NCI-H510A treated with DMSO at 0.1 percent for 48 hours (cell line): ENCODE results near the gene LRGUK.
"Not testable (repeated sequence)": the region's sequence is repeated elsewhere in the genome, so short reads cannot be mapped to it uniquely, and the experiment has no call there.

Source experiments
- DNase-seq: peaks from one replicate; lab custom pipeline; 2025; lab: John Stamatoyannopoulos, UW

LRGUK gene

DNA sequence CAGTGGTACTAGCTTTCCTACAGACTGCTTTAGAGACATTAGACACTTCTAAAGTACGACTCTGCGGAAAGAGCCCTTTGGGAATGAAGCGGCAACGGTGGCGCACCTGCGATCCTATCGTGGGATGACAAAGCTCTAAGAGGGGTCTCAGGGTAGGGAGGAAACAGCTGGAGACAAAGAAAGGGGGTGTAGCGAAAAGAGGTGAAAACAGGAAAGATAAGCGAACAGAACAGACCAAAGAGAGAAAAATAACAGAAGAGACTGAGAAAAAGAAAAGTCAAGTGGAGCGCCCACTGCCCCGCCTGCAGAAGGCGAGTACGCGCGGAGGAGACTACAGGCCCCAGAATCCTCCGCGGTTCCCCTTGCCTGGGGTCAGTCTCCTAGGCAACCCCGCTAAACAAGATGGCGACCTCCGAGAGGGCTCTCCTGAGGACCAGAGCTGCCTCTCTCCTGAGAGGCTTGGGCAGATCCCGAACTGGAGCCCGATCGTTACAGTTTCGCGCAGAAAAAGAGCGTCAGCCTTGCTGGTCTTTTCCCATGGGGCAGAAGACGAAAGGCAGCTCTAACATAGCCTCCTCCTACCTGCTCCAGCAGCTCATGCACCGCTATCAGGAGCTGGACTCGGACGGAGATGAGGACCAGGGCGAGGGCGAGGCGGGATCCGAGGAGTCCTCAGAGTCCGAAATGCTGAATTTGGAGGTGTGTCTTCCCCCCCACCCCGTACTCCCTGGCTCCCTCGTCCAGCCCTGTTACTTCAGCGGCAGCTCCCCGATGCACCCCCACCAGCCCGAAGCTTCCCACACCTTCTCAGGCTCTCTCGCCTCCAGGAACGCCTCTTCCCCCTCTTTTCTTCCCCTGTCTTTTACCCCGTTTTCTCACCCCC, at the start of gene LRGUK:
TSS of gene LRGUK (plus strand) at position 375 of the 883 bp plus-strand sequence. CDS start at position 403, 28 bp downstream.
- peak; percentile 66 for DNase-seq

DNA sequence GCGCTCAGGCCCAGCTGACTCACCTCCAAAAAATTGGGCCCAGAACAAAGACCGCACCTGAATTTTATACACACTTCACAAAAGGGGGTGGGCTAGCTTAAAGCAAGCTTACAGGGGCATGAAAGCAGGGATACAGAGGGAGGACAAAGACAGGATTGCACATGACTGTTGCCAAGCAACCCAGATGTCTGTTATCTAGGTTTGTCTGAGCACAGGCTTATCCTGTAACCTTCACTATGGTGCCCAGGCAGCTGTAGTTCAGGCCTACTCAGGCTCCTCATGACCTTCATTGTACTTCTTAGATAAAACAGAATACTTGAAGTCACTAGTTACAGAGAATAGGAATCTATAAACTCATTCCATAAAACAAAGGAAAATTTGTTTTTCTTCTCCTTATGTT, 49.6 kb upstream of the LRGUK start:
- DNase-seq: not testable (repeated sequence)

GRCh38 chr7:134078991-134079390, 48.1 kb upstream of the LRGUK start:
- DNase-seq: no peak

DNA sequence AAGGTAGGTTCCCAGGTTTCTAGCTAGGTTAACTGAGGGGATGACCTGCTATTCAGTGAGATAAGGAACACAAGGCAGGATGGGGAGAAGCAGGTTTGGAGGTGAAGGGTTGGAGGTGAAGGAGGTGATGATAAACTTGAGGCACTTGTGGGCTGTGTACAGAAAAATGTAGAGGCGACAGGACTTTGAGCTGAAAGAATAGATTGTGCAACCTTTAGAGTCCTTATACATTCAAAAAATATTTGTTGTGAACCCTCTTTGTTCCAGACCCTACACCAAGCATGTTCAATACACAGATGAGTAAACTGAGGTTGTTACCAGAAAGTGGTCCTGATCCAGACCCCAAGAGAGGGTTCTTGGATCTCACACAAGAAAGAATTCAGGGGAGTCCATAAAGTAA, 45.4 kb upstream of the LRGUK start:
- DNase-seq: no peak

DNA sequence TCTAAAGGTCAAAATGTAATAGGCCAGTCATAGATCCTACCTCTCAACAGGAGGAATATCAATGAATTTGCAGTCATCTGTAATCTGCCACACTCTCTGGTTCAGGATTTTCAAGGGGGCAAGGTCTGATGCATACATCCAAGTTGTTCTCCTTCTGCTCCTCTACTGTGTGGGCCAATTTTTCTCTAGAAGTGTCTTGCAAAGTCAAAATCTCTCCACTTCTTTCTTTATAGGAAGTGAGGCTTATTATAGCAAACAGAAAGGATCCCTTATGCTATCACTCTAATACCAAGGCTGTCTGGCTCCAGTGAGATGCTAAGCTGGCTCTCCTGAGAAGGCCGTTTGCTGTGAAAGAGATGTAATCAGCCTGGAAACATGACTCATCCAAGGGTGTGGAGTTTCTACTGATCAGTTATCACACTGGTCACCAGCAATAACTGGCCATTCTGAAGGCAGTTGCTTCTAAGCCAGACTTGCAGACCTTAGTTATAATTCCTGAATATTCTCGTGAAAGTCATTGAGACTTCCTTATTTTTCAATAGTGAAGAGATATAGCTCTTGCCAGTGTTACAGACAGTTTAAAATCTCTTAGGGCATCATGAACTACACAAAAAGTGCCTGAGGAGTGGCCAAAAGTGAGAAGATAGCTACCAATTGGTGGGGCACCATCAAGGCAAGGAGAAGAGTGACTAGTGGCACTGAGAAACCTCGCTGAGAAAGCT, 43.2 kb upstream of the LRGUK start:
- no peak for DNase-seq

- no peak for DNase-seq
Measured at GRCh38 chr7:134084488-134085144, 42.5 kb upstream of the LRGUK start.

DNA sequence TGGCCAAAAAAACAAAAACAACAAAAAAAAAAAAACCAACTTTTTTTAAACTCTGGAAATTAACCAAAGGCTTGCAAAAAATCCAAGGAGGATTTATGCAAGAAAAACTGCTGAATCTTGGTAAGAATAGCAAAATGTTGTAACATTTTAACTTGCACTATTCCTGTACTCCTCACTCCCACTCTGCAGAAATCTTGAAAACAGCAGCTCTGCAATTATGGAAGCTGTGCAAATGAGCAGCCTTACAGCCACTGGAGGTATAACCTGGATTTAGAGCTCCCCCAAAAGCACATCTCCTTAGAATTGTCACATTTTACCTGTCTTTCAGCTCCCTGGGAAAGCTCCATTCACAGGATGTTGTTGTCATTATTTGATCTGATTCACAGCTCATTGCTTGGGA, 41.8 kb upstream of the LRGUK start:
- DNase-seq: no peak

DNA sequence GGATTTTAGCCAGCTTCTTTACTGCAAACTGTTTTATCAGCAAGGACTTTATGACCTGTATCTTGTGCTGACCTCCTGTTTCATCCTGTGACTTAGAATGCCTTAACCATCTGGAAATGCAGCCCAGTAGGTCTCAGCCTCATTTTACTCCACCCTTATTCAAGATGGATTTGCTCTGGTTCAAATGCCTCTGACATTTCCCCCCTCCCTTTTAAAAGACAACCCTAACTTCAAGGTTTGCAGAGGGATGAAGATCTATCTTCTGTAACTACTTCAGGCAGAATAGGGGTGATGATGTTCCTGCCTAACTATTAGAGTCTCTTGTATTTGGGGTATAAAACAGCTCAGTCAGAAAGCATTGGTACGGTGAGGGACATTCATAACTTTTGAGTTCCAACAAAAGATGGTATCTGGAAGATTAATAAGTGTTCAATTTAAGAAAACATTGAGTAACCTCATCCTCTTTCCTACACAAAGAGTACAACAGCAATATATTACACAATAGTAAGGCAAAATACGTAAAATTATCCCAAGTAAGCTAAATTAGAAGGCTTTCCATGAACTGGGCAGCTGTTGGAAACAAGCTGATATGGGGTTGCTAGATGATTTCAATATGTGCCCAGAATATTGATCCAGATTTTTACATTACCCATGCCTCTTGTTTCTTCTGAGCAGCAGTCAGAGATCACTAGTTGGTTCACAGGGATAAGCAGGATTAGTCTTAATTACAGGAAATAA, 40.0 kb upstream of the LRGUK start:
- DNase-seq: no peak

DNA sequence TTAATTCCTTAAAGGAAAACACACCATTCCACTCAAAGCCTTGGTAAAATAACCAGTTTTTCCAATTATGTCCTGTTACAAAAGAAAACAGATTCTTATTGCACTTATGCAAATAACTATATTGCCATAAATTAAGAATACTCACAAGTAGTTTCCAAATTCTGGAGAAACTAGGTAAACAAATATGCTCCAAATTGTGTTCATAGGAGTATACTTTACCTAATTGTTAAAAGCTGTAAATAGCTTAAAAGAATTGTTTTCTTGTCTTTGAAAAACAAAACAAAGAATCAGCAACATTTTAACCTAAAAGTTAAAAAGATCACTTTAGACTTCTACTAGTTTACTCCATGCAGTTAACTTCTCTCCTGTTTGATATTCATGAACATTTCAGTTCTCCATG, 38.9 kb upstream of the LRGUK start:
- no peak for DNase-seq

GRCh38 chr7:134089446-134089845, 37.7 kb upstream of the LRGUK start:
- no peak for DNase-seq

DNA sequence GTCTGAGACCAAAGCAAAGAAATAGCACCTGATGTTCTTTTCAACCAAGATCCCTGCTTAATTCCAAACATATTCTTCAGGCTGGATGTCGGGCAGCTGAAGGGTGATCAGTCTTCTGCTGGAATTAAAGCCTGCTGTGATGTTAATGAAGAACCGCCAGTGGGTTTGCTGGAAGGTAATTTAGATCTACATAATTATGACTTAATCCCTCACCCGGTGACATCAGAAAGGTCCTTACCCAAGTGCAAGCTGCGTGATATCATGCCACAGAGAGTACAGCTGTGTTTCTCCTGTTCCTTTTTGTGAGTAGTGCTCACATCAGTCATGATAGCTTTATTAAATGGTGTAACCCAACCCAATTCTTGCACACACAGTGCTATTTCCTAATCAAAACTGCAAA, 29.1 kb upstream of the LRGUK start:
- DNase-seq: no peak

- no peak for DNase-seq
Measured at GRCh38 chr7:134101716-134102115, 25.4 kb upstream of the LRGUK start.

- DNase-seq: no peak
Measured at GRCh38 chr7:134104166-134104565, 23.0 kb upstream of the LRGUK start.

DNA sequence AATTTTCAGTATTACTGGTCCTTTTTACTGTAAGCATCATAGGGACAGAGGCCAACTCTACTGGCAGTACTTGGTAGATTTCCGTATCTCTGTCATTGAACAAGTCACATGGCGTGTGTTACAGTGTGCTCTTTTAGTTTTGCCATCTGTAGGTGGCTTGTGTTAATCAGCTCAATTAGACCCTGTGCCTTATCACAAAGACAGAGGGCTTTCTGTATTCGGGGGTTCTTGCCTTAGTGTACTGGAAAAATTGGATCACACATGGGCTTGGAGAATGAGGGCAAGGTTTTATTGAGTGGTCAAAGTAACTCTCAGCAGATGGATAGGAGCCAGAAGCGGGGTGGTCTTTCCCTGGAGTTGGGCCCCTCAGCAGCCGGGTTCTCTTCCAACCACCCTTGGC, 21.3 kb upstream of the LRGUK start:
- no peak for DNase-seq

- no peak for DNase-seq
Measured at GRCh38 chr7:134108802-134109201, 18.3 kb upstream of the LRGUK start.

GRCh38 chr7:134113655-134114054, 13.5 kb upstream of the LRGUK start:
- no peak for DNase-seq

DNA sequence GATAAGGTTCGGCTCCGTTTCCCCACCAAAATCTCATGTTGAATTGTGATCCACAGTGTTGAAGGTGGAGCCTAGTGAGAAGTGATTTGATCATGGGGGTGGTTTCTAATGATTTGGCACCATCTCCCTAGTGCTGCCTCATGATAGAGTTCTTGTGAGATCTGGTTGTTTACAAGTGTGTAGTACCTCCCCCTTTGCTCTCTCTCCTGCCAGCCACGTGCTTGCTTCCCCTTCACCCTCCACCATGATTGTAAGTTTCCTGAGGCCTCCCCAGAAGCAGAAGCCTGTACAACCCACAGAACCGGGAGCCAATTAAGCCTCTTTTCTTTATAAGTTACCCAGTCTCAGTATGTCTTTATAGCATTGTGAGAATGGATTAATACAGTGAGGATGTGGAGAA, 12.1 kb upstream of the LRGUK start:
- no peak for DNase-seq

DNA sequence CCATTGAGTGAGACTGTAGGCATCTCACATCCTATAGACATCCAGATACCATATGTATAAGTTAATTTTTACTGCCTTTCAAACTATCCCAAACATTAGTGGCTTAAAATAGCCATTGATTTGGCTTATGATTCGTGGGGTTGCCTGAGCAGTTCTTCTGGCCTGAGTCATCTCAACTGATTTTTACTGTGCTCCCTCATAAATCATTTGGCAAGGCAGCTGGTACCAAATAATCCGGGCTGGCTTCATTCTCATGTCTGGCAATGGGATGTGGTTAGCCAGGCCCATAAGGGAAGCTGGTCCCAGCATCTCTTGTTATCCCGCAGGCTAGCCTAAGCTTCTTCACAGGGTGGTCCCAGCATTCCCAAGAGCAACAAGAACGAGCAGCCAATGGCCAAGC, 6.7 kb upstream of the LRGUK start:
- no peak for DNase-seq

- no peak for DNase-seq
Measured at GRCh38 chr7:134121632-134122139, 5.5 kb upstream of the LRGUK start.

- no peak for DNase-seq
Measured at GRCh38 chr7:134122980-134123379, 4.2 kb upstream of the LRGUK start.

- DNase-seq: no peak
Measured at GRCh38 chr7:134126146-134126545, 994 bp upstream of the LRGUK start.

DNA sequence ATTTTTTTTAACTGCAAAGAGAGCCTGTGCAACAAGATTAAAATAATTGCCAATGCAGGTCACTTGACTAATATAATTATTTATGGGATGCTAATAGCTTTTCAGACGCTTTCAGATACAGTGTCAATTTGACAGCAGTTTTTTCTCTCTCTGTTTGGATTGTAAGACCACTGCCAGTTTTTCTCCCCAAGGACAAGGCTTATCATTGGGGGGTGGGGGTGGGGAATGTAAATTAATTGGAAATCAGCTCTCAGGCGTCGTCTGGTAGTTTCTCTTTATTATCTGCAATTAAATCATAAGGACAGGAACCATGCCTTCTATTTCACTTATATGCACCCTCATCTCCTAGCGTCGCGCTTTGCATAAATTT, 559 bp upstream of the LRGUK start:
- DNase-seq: no peak
